ENCODE results near the gene SIPA1L2.

- TF ChIP-seq CTCF (IDR thresholded peaks at IDR 0.05 in 2 of 3, conservative IDR thresholded peaks at IDR 0.05 in 1 of 3; ENCODE audit: borderline replicate concordance in 1 of 3, insufficient read depth in 1 of 3, low read depth in 2 of 3, low read length in 2 of 3): no peak
- no peak for TF ChIP-seq EZH2 (IDR thresholded peaks at IDR 0.05)
Observed at GRCh38 chr1:232669981-232670747, 40.2 kb upstream of the SIPA1L2 start.

Data from HCT116 (cell line).